Bone marrow (tissue), 2 donors: ENCODE measurements around the gene FBN2.
A peak's percentile ranks its signal among the peaks of the same experiment; 100 is the strongest.

Experiments used
- DNase-seq, 2 donors: peaks; one replicate each; lab custom pipeline; 2025; lab: John Stamatoyannopoulos, UW

The FBN2 gene

DNA sequence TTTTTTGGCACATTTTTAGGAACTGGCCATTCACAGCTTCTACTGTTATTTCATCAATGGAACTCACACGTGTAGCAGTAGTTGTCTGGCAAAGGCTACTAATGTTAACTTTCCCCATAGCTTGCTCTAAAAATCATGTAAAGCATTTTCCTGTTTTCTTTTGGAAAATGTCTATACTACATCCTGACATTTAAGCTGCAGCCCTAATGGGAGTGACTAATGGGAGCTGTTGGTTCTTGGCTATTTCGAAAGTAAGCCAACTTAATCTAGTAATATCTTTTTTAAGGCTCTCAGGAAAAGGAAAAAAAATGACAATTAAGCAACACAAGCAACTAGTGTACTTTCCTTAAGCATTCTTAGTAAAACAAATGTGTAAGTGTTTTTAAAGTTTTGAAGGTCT, 285.3 kb downstream of the FBN2 start:
- no peak for DNase-seq

DNA sequence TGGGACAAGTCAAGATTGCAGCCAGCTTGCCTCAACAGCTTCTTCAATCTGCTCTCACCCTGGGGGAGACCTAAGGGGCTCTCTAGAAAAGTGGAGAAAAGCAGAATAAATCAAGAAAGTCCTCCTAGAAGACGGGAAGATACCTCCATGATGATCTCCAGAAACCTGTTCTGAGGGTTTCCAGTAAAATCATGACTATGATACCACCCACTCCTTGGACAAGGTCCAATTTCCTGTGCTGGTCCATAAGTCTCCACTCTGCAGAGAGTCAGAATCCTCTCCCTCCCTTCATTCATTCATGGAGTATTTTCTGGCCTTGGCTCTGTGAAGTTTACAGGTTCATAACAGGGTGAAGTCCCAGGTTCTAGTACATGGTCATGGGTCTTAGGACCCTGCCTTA, 285.8 kb downstream of the FBN2 start:
- no peak for DNase-seq

GRCh38 chr5:128245974-128246373, 292.1 kb downstream of the FBN2 start:
- no peak for DNase-seq

- DNase-seq: no peak
Observed at GRCh38 chr5:128243958-128244582, 294.0 kb downstream of the FBN2 start.

GRCh38 chr5:128241051-128241695, 296.9 kb downstream of the FBN2 start:
- no peak for DNase-seq

DNA sequence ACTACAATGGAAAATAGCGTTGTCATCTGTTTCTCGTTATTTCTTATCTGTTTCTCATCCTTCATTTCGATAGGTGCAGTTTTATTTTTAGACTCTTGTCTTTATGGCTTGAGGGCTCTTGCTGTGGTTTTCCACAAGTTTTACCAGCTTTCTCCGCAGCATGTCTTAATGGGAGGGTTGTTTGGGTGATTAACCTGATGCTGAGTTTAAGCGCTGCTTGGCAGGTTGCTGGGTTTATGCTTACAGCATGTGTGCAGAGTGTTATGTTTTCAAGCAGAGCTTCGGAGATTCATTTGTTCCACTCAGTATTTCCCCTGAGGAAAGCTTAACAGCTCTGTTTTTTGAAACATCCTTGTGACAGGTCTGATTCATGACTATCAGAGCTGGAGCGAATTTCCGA, 300.5 kb downstream of the FBN2 start:
- no peak for DNase-seq

DNA sequence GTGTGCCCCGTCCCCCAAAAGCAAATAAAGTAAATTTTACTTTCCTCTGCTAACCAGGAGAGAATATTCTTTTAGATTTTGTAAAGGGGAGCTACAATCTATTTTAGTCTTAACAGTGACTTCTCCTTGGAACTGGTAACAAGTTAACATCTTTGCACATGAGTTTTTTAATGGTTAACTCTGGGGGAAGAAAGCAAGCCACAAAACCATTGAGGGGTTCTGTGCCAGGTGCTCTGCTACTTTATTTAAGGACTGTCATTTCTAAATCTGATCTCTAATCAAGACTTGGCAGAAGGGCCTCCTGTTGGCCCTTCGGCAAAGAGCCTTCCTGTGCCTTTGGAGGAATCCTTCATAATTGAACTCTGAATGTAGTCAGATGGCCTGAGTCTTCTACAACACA, 301.0 kb downstream of the FBN2 start:
- no peak for DNase-seq

DNA sequence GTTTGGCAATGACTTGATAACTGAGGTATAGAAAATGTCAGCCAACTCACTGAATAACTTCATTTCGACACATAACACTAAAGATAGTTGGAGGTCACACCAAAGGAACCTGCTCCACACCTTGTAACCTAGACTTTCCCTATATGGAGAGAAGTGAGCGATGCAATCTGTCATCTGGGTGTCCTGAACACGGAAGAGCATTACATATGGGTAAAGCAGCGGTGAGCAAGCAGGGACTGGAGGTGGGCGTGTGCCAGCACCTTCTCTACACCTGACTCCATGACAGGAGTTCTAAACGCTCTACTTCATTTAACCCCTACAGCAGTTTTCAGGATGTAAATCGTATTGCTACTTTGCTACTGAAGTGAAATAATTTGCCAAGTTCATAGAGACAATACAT, 301.7 kb downstream of the FBN2 start:
- no peak for DNase-seq

DNA sequence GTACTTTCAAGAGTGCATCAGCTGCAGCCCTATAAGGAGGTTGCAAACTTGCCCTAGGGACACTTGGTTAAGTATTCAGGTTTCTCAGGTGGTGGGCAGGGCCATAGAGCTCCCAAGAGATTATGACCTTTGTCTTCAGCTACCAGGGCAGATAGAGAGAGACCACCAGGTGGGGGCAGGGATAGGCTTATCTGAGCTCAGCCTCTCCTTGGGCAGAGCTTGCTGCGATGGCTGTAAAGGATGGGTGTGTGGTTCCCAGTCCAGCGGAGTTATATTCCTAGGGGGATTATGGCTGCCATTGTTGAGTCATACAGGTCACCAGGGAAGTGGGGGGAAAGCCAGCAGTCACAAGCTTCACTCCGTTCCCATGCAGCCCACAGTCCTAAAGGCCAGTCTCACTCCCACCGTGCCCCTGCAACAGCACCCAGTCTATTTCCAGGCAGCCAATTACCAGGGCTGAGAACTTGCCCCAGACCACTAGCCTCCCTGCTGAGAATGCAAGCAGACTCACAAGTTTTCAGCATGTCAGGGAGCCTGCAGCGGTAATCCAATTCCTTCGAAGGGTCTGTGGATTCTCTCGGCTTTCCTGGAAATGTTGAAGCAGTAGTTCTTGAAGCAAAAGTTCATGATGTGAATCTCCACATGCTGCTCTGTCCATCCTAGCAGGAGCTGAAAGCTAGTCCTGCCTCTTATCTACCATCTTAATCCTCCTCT, 303.0 kb downstream of the FBN2 start:
- no peak for DNase-seq

GRCh38 chr5:128228521-128228920, 309.5 kb downstream of the FBN2 start:
- no peak for DNase-seq

DNA sequence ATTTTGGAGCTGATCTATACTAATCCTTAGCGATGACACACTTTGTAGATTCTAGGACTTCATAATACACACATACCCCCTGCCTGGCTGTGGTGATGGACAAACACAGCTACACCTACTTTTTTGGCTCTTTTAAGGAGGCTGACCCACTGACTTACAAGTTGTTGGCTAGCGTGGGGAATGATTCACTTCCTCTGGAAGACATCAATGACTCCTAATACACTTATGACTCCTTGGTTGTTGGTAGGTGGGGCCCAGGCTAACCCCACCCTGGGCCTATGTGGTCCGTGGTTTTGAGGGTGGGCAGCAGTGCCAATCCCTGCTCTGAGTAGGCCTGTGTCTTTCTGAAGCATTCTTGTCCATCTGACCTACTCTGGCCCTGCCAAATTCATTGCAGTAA, 310.0 kb downstream of the FBN2 start:
- no peak for DNase-seq

DNA sequence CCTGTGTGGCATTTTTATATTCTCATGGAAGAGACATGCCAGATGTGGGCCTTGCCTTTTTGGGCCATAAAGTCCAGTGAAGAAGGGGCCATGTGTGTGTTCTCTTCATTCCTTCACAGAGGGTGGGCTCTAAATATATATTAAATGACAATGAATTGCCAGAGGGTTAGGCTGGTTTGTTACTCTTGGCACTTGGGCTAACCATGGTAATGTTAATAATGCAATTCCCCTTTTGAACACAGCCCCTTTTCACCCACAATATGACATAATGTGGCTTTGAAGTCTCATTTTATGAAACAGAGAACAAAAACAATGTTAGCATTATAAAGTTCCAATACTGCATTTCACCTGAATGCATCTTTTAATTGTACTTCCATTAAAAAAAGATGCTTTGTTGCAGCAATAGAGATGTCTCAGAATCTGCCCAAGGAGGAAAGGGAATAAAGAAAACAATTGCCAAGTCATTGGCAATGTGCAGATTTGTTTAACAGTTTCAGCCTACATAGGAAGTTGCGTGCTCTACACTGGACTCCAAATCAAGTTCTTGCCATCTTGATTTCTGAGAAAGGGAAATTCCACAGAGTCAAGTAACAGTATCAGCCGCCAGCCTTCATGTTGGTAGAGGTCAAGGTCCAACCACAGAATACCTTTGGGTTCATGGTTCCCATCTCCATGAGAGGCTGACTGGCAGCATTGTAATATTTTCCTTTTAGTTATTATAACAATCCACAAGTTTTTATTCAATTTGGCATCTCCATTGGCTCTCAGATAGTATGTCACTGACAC, 312.6 kb downstream of the FBN2 start:
- DNase-seq: no peak

DNA sequence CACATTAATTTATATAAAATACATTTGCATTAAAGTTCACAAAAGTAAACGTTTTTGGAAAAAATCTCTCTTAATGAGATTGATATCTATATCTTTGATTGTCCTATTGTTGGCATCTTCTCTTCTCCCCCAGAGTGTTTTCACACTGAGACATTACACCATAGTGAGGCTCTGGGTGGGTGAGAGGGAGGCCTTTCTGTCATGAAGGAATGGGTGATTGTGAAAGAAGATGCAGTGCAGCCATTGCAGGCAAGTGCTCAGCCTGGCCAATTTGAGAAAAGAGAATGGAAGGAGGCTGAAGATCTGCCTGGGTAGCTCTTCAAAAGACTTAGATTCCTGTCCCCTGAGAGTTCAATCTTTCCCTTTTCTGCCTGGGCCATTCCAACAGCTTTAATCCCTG, 313.7 kb downstream of the FBN2 start:
- DNase-seq: no peak

DNA sequence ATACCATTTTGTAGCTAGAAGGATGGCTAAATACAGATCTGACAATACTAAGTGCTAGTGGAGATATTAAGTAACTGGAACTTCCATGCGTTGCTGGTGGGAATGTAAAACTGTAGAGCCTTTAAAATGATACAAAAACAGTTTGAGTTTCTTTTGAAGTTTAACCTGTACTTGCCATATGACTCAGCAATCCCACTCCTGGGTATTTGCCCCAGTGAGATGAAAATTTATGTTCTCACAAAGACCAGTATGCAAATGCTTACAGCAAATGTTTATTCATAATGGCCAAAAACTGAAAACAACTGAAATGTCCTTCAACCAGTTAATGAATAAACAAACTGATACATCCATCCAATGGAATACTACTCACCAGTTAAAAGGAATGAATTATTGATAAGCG, 317.2 kb downstream of the FBN2 start:
- no peak for DNase-seq

DNA sequence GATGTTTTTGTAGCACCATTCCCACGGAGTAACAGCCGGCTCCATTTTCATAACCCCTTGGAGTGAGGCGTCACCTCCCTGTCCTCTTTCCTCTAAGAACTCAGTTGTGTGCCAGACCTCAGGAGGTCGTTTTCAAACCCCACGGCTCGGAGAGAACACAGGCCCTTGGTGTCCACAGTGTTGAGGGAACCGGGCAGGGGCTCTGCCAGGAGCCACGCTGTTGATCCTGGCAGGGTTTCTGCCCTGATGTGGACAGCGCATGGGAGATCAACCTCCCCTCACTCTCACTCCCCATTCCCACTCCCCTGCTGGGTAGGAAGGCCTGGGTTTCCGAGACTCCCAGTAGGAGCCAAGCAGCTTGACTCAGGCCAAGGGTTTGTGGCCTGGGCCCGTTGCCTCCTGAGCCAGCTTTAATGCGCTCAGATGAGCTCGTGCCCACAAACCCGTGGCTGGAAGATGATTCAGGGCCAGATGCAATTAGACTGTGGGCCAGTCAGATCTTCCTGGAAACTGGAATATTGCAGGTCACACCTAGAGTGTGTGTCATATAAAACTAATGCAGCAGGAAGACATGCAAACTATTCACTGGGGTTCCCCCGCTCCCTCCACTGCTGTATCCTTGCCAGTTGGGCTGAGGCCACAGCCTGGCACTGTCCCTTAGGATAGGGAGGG, 321.0 kb downstream of the FBN2 start:
- no peak for DNase-seq

- no peak for DNase-seq
Observed at GRCh38 chr5:128216285-128216684, 321.8 kb downstream of the FBN2 start.

DNA sequence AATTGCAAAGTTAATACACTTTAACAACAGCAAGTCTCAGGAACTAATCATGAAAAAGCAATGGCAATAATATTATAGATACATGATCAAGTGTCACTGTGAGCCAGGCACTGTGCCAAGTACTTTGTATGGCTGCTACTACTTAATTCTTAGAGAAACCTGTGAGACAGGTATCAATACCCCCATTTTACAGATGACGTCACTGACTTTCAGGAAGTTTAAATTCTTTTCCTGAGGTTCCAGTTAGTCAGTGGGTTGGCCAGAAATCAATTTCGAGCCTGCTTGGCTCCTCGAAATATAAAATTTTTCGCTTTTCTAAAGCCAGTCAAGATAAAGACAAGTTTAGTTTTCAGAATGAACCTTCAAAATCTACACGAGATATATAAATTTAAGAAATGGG, 324.2 kb downstream of the FBN2 start:
- no peak for DNase-seq

DNA sequence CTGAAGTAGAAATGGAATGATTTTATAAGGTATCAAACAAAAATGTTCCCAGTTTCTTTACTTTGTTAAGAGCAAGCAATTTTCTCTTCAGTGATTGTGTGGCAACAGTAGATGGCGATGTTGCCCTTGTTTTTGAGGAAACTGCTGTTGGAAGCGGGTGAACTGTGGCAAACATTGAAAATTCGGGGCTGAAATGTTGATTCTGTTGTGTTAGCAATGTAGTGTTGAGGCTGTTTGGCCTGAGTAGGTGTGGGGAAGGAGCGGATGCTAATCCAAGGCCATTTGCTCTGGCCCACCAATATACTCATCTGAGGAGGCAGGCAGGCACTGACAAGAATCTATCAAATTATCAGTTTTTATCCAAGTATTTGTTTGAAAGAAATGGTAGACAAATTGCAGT, 324.7 kb downstream of the FBN2 start:
- DNase-seq: peak in 1 of 2 donors; percentile 12

DNA sequence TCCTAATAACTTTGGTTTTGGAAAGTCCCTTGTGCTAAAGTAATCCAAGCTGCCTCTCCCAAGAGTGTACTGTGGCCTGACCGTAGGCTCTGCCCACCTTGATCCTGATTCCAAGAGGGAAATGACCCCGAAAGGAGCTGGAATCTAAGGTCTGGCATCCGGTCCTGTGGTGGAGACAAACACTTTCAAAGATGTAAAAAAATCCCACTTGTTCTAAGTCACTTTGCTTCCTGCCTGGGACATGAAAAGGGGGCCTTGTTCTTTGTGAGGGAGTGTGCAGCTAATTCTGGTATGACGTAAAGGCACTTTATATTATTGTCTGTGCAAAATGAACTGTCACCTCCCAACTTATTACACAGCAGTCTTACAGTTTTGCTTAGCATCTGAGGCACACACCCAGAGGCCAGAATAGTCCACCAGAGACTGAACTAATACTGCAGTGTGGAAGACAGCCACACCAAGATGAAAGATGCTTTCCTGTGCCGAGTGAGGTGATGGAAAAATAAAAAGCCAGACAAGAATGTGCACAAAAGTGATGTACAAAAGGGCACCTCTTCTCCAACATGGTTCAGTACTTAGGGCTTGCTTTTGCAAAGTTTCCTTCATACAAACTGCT, 325.7 kb downstream of the FBN2 start:
- no peak for DNase-seq

GRCh38 chr5:128208436-128208835, 329.6 kb downstream of the FBN2 start:
- DNase-seq: no peak
